ENCODE results near the gene RTN3.

- TF ChIP-seq EZH2 (IDR thresholded peaks at IDR 0.05) (no peak), RAD21 (IDR thresholded peaks at IDR 0.05; ENCODE audit: low read depth) (no peak), POLR2A (IDR thresholded peaks at IDR 0.05; ENCODE audit: borderline replicate concordance, extremely low read depth, insufficient read depth, insufficient read length) (no peak), CTCF (IDR thresholded peaks at IDR 0.05 in 2 of 3, conservative IDR thresholded peaks at IDR 0.05 in 1 of 3; ENCODE audit: borderline replicate concordance in 1 of 3, insufficient read depth in 1 of 3, low read depth in 2 of 3, low read length in 2 of 3) (no peak), MAX (IDR thresholded peaks at IDR 0.05) (no peak), SIN3A (IDR thresholded peaks at IDR 0.05; ENCODE audit: low read depth) (no peak), JUND (IDR thresholded peaks at IDR 0.05) (no peak)
These were observed 104.5 kb downstream of the RTN3 start for GRCh38 chr11:63785823-63786222.
